ENCODE results near the gene PCBP2. TPM values are rescaled to one million over a fixed set of nuclear protein-coding genes. Genes with fewer than 3 reads are reported as not detected.

The PCBP2 gene
- total RNA-seq = 257 and 260 TPM in 2 replicates

GRCh38 chr12:53451661-53452158 is at the start of gene PCBP2:
Gene PCBP2 (plus strand): TSS chr12:53452102. CDS start chr12:53454801, 2,699 bp downstream.

GRCh38 chr12:53423597-53423996 is 28.3 kb upstream of the PCBP2 start, which contains the start of gene AMHR2:
Gene AMHR2 (plus strand): TSS chr12:53423855. CDS start chr12:53423935, 80 bp downstream.

GRCh38 chr12:53441040-53441833 is 10.7 kb upstream of the PCBP2 start, which contains the start of gene PRR13:
Gene PRR13 (plus strand): TSS chr12:53441734. CDS start chr12:53442715, 981 bp downstream.

GRCh38 chr12:53499266-53500141 is 47.6 kb downstream of the PCBP2 start, which contains the start of gene MAP3K12:
Gene MAP3K12 (minus strand): TSS chr12:53499458. CDS start chr12:53487391, 12,067 bp downstream.

GRCh38 chr12:53500776-53501614 is 49.1 kb downstream of the PCBP2 start, which contains the start of gene TARBP2:
Gene TARBP2 (plus strand): TSS chr12:53501283. CDS start chr12:53501409, 126 bp downstream.

GRCh38 chr12:53506881-53507602 is 55.1 kb downstream of the PCBP2 start, which contains the start of gene NPFF:
Gene NPFF (minus strand): TSS chr12:53507484. CDS start chr12:53507474, 10 bp downstream.

Small RNA genes within 50 kb of the gene (small RNA-seq; reads per million reads assigned to genes)
- gene AC023509.3 = not detected

Other genes with a start within 250 kb of the PCBP2 start
- gene ITGB7, start 244.9 kb upstream of the PCBP2 start, total RNA-seq = 1.3 and 1.8 TPM in 2 replicates
- gene RARG, start 219.9 kb upstream of the PCBP2 start, total RNA-seq = 76.4 and 105 TPM in 2 replicates
- 1.6 and 1.8 TPM in 2 replicates for gene ESPL1, start 183.8 kb upstream of the PCBP2 start, total RNA-seq
- gene PFDN5, start 156.6 kb upstream of the PCBP2 start, total RNA-seq = 233 and 253 TPM in 2 replicates
- 38.8 and 39.8 TPM in 2 replicates for gene MYG1, start 152.4 kb upstream of the PCBP2 start, total RNA-seq
- 32.1 and 33.5 TPM in 2 replicates for gene AAAS, start 130.5 kb upstream of the PCBP2 start, total RNA-seq
- gene SP7, start 115.7 kb upstream of the PCBP2 start, total RNA-seq = not detected in 2 replicates
- 62.8 and 68.2 TPM in 2 replicates for gene SP1, start 71.9 kb upstream of the PCBP2 start, total RNA-seq
- gene AMHR2, start 28.2 kb upstream of the PCBP2 start, total RNA-seq = not detected in 2 replicates
- 50.5 and 59.4 TPM in 2 replicates for gene PRR13, start 10.4 kb upstream of the PCBP2 start, total RNA-seq
- 51.5 and 53.5 TPM in 2 replicates for gene MAP3K12, start 47.4 kb downstream of the PCBP2 start, total RNA-seq
- gene TARBP2, start 49.2 kb downstream of the PCBP2 start, total RNA-seq = 27.4 and 33.4 TPM in 2 replicates
- not detected in 2 replicates for gene NPFF, start 55.4 kb downstream of the PCBP2 start, total RNA-seq
- 11.3 and 16.4 TPM in 2 replicates for gene ATF7, start 174.3 kb downstream of the PCBP2 start, total RNA-seq
- 82.6 and 128 TPM in 2 replicates for gene ATP5MC2, start 224.0 kb downstream of the PCBP2 start, total RNA-seq